H9 (cell line): Measurements from ENCODE around the gene METTL21A. TPM values are rescaled to one million over a fixed set of nuclear protein-coding genes. Genes with fewer than 3 reads are reported as not detected.

Experiments
- DNase-seq: peaks from one replicate; pipeline ENCODE4 v3.0.0-alpha.2; 2017
- H2AFZ ChIP-seq: one replicate; pipeline ENCODE4 v1.6.1; 2013; ENCODE audit warnings: mild to moderate bottlenecking, low read length, control low read depth, moderate library complexity
- H2AK5ac ChIP-seq: 2 replicates; pipeline ENCODE4 v1.6.1; 2013; ENCODE audit warnings: low read length, control low read depth, mixed read lengths; ENCODE audit not compliant: insufficient read length
- H2BK120ac ChIP-seq: one replicate; pipeline ENCODE4 v1.6.1; 2013; ENCODE audit warnings: low read depth, mild to moderate bottlenecking, low read length, control low read depth, inconsistent platforms; ENCODE audit not compliant: poor library complexity, severe bottlenecking
- H2BK12ac ChIP-seq: 2 replicates; pipeline ENCODE4 v1.6.1; 2013; ENCODE audit warnings: low read length, control low read depth, mixed read lengths, low read depth; ENCODE audit not compliant: insufficient read length
- H2BK15ac ChIP-seq: 2 replicates; pipeline ENCODE4 v1.6.1; 2013; ENCODE audit warnings: low read depth, low read length, control low read depth
- H2BK20ac ChIP-seq: one replicate; pipeline ENCODE4 v1.6.1; 2013; ENCODE audit warnings: low read depth, mild to moderate bottlenecking, low read length, control low read depth, inconsistent platforms; ENCODE audit not compliant: poor library complexity, severe bottlenecking
- H2BK5ac ChIP-seq: 2 replicates; pipeline ENCODE4 v1.6.1; 2013; ENCODE audit warnings: low read length, control low read depth, mixed read lengths; ENCODE audit not compliant: insufficient read length
- H3K14ac ChIP-seq: 2 replicates; pipeline ENCODE4 v1.6.1; 2013; ENCODE audit warnings: low read length, control low read depth; ENCODE audit not compliant: insufficient read depth
- H3K18ac ChIP-seq: 2 replicates; pipeline ENCODE4 v1.6.1; 2013; ENCODE audit warnings: low read depth, mild to moderate bottlenecking, mixed read lengths, low read length, control low read depth; ENCODE audit not compliant: insufficient read length
- H3K23ac ChIP-seq: 2 replicates; pipeline ENCODE4 v1.6.1; 2013; ENCODE audit warnings: low read length, control low read depth, mixed read lengths, low read depth; ENCODE audit not compliant: insufficient read length
- H3K23me2 ChIP-seq: 2 replicates; pipeline ENCODE4 v1.6.1; 2013; ENCODE audit warnings: low read depth, mild to moderate bottlenecking, mixed read lengths, low read length, control low read depth; ENCODE audit not compliant: insufficient read length, poor library complexity, severe bottlenecking
- H3K27ac ChIP-seq: 2 replicates; pipeline ENCODE4 v1.5.1; 2013; ENCODE audit warnings: low read length, control low read depth, mixed read lengths, low read depth; ENCODE audit not compliant: insufficient read length
- H3K27me3 ChIP-seq: 2 replicates; pipeline ENCODE4 v1.6.1; 2013; ENCODE audit warnings: low read length, control low read depth, inconsistent platforms; ENCODE audit not compliant: insufficient read depth
- H3K4ac ChIP-seq: 2 replicates; pipeline ENCODE4 v1.6.1; 2013; ENCODE audit warnings: low read depth, mild to moderate bottlenecking, control low read depth, inconsistent platforms, low read length, moderate library complexity
- H3K4me1 ChIP-seq: 2 replicates; pipeline ENCODE4 v1.6.1; 2013; ENCODE audit warnings: low read length, control low read depth, inconsistent platforms; ENCODE audit not compliant: insufficient read depth
- H3K4me2 ChIP-seq: 2 replicates; pipeline ENCODE4 v1.6.1; 2013; ENCODE audit warnings: low read length, control low read depth, mixed read lengths; ENCODE audit not compliant: insufficient read length, insufficient read depth
- H3K56ac ChIP-seq: 2 replicates; pipeline ENCODE4 v1.6.1; 2013; ENCODE audit warnings: low read depth, mild to moderate bottlenecking, mixed read lengths, low read length, control low read depth; ENCODE audit not compliant: insufficient read length
- H3K79me1 ChIP-seq: 2 replicates; pipeline ENCODE4 v1.6.1; 2013; ENCODE audit warnings: low read depth, mild to moderate bottlenecking, moderate library complexity, low read length, control low read depth, inconsistent platforms; ENCODE audit not compliant: insufficient read depth, poor library complexity, severe bottlenecking
- H3K79me2 ChIP-seq: 2 replicates; pipeline ENCODE4 v1.6.1; 2013; ENCODE audit warnings: low read length, control low read depth, inconsistent platforms; ENCODE audit not compliant: insufficient read depth
- H3K9ac ChIP-seq: 2 replicates; pipeline ENCODE4 v1.6.1; 2013; ENCODE audit warnings: low read length, control low read depth, mixed read lengths; ENCODE audit not compliant: insufficient read length; ENCODE audit errors: extremely low read depth
- H3K9me3 ChIP-seq: one replicate; pipeline ENCODE4 v1.6.1; 2013; ENCODE audit warnings: low read depth, low read length, inconsistent platforms; ENCODE audit not compliant: control insufficient read depth
- H3T11ph ChIP-seq: one replicate; pipeline ENCODE4 v1.6.1; 2013; ENCODE audit warnings: mild to moderate bottlenecking, low read length, control low read depth, inconsistent platforms
- H4K20me1 ChIP-seq: one replicate; pipeline ENCODE4 v1.6.1; 2013; ENCODE audit not compliant: control insufficient read depth, insufficient read length, insufficient read depth
- H4K5ac ChIP-seq: 2 replicates; pipeline ENCODE4 v1.6.1; 2013; ENCODE audit warnings: low read depth, mild to moderate bottlenecking, mixed read lengths, low read length, control low read depth; ENCODE audit not compliant: insufficient read length
- H4K8ac ChIP-seq: replicated peaks from 2 replicates; pipeline ENCODE4 v1.6.1; 2013; ENCODE audit warnings: low read length, control low read depth, mixed read lengths, low read depth; ENCODE audit not compliant: insufficient read length
- H4K91ac ChIP-seq: 2 replicates; pipeline ENCODE4 v1.6.1; 2013; ENCODE audit warnings: low read depth, mild to moderate bottlenecking, moderate library complexity, mixed read lengths, low read length, control low read depth; ENCODE audit not compliant: insufficient read length
- H3K27ac Mint-ChIP-seq, 3 experiments: 2 replicates in 2 of 3; 3 replicates in 1 of 3; pipeline ENCODE4 v1.8.0; 2020 to 2021; ENCODE audit warnings: mixed read lengths in 3 of 3, mild to moderate bottlenecking in 1 of 3, moderate library complexity in 1 of 3
- H3K27me3 Mint-ChIP-seq: 2 replicates; pipeline ENCODE4 v1.8.0; 2021; ENCODE audit warnings: low read depth, mild to moderate bottlenecking, moderate library complexity, mixed read lengths
- H3K36me3 Mint-ChIP-seq, 3 experiments: 2 replicates in 2 of 3; 3 replicates in 1 of 3; pipeline ENCODE4 v1.8.0; 2020 to 2021; ENCODE audit warnings: low read depth in 3 of 3, mixed read lengths in 3 of 3; ENCODE audit not compliant: insufficient read depth in 1 of 3
- H3K4me1 Mint-ChIP-seq, 2 experiments: 2 replicates each; pipeline ENCODE4 v1.8.0; 2020; ENCODE audit warnings: mixed read lengths in 2 of 2
- H3K4me3 Mint-ChIP-seq, 2 experiments: 2 replicates in 1 of 2; 3 replicates in 1 of 2; pipeline ENCODE4 v1.8.0; 2020 to 2021; ENCODE audit warnings: mild to moderate bottlenecking in 2 of 2, mixed read lengths in 2 of 2, moderate library complexity in 1 of 2
- H3K9me3 Mint-ChIP-seq, 2 experiments: 2 replicates in 1 of 2; 3 replicates in 1 of 2; pipeline ENCODE4 v1.8.0; 2020; ENCODE audit warnings: mild to moderate bottlenecking in 2 of 2, mixed read lengths in 2 of 2, moderate library complexity in 1 of 2
- WGBS: extraction: QIAGEN DNeasy Blood & Tissue Kit; methylation state at CpG from one replicate; pipeline ENCODE4 v1.1.7; 2013; ENCODE audit warnings: missing lambda C conversion rate, low lambda C conversion rate, mixed read lengths; ENCODE audit not compliant: insufficient read length; ENCODE audit errors: extremely low coverage; 5-methylcytosine and 5-hydroxymethylcytosine counted together
- total RNA-seq: library from RNA; stranded (reverse); gene quantifications from 2 replicates; pipeline ENCODE4 v1.2.1, GENCODE V29; 2021
- TF ChIP-seq, protein P1 (sequence below): fragments of 200-600 bp; sonication (generic); conservative IDR thresholded peaks from 3 replicates; pipeline ENCODE4 v1.8.0; 2021; ENCODE audit warnings: antibody characterized with exemption, mild to moderate bottlenecking

The METTL21A gene
- total RNA-seq, 1 experiment from 2014 or later = 65.9 TPM

GRCh38 chr2:207571370-207571769 is 53.8 kb downstream of the METTL21A start:
- H4K8ac ChIP-seq = no peak overlapping the region
- H3K18ac ChIP-seq = no peak overlapping the region
- H3K79me1 ChIP-seq = no peaks in the 10 kb centered on the region
- WGBS = no CpG with 5 or more reads among the region's 3 CpGs
- H3K23me2 ChIP-seq = no peaks in the 10 kb centered on the region
- H3T11ph ChIP-seq = no peak overlapping the region
- H3K56ac ChIP-seq = no peak overlapping the region
- no peaks in the 10 kb centered on the region for H3K9me3 Mint-ChIP-seq
- no peak overlapping the region for H2AK5ac ChIP-seq
- no peak overlapping the region for H2BK120ac ChIP-seq
- H3K9me3 ChIP-seq = no peaks in the 10 kb centered on the region
- H3K9ac ChIP-seq = no peak overlapping the region
- no peaks in the 10 kb centered on the region for H3K27me3 Mint-ChIP-seq
- TF ChIP-seq, protein P1, sequence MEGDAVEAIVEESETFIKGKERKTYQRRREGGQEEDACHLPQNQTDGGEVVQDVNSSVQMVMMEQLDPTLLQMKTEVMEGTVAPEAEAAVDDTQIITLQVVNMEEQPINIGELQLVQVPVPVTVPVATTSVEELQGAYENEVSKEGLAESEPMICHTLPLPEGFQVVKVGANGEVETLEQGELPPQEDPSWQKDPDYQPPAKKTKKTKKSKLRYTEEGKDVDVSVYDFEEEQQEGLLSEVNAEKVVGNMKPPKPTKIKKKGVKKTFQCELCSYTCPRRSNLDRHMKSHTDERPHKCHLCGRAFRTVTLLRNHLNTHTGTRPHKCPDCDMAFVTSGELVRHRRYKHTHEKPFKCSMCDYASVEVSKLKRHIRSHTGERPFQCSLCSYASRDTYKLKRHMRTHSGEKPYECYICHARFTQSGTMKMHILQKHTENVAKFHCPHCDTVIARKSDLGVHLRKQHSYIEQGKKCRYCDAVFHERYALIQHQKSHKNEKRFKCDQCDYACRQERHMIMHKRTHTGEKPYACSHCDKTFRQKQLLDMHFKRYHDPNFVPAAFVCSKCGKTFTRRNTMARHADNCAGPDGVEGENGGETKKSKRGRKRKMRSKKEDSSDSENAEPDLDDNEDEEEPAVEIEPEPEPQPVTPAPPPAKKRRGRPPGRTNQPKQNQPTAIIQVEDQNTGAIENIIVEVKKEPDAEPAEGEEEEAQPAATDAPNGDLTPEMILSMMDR = no peak
- DNase-seq = no peak
- H3K27me3 ChIP-seq = no peaks in the 10 kb centered on the region; the same call in 1 of the 2 replicates
- no peaks in the 10 kb centered on the region for H4K20me1 ChIP-seq
- H2BK15ac ChIP-seq = no peak overlapping the region
- 0 out of 7 replicates have a peak overlapping the region, but pooled peaks of 1 of the 3 experiments have one; percentile 77 for H3K27ac Mint-ChIP-seq
- no peaks in the 10 kb centered on the region for H3K4me1 Mint-ChIP-seq
- H3K36me3 Mint-ChIP-seq = peaks cover 36 to 84% (median 81%) of the 10 kb centered on the region in 3 experiments; a peak in 6 of 7 replicates
- H3K4ac ChIP-seq = no peak overlapping the region
- H3K27ac ChIP-seq = no peak overlapping the region
- H2AFZ ChIP-seq = no peak overlapping the region
- H3K23ac ChIP-seq = no peak overlapping the region
- H2BK20ac ChIP-seq = no peak overlapping the region
- no peak overlapping the region for H3K14ac ChIP-seq
- no peak overlapping the region for H2BK12ac ChIP-seq
- no peak overlapping the region for H4K91ac ChIP-seq
- no peaks in the 10 kb centered on the region for H3K79me2 ChIP-seq
- H3K4me3 Mint-ChIP-seq = no peak overlapping the region
- H3K4me1 ChIP-seq = no peaks in the 10 kb centered on the region
- H2BK5ac ChIP-seq = no peak overlapping the region
- H3K4me2 ChIP-seq = no peak overlapping the region
- no peak overlapping the region for H4K5ac ChIP-seq
